Neutrophil (primary cell): ENCODE data around the gene CACHD1.
"Not testable (repeated sequence)": the region's sequence is repeated elsewhere in the genome, so short reads cannot be mapped to it uniquely, and the experiment has no call there.

ENCODE experiments used
- H3K27ac ChIP-seq: fragments of 200-600 bp; sonication (generic); 2 replicates; pipeline ENCODE4 v1.5.1; 2016; ENCODE audit warnings: mild to moderate bottlenecking, moderate library complexity
- H3K27me3 ChIP-seq: fragments of 200-600 bp; sonication (generic); 2 replicates; pipeline ENCODE4 v1.6.0; 2016; ENCODE audit warnings: mild to moderate bottlenecking
- H3K36me3 ChIP-seq: fragments of 200-600 bp; sonication (generic); 2 replicates; pipeline ENCODE4 v1.5.1; 2017
- H3K4me1 ChIP-seq, 2 experiments: fragments of 200-600 bp in 1 of 2; sonication (generic) in 1 of 2; 1 replicate in 1 of 2; 2 replicates in 1 of 2; pipeline versions ENCODE4 v1.5.1 to v1.6.1; 2013 to 2016; ENCODE audit warnings: low read depth in 1 of 2, low read length in 1 of 2, mild to moderate bottlenecking in 1 of 2, moderate library complexity in 1 of 2; ENCODE audit not compliant: control insufficient read depth in 1 of 2, insufficient read depth in 1 of 2
- H3K4me3 ChIP-seq, 2 experiments: fragments of 200-600 bp in 1 of 2; sonication (generic) in 1 of 2; 1 replicate in 1 of 2; 2 replicates in 1 of 2; pipeline ENCODE4 v1.5.1; 2013 to 2016; ENCODE audit warnings: low read depth in 1 of 2, low read length in 1 of 2, mild to moderate bottlenecking in 1 of 2, moderate library complexity in 1 of 2
- H3K9me3 ChIP-seq: fragments of 200-600 bp; sonication (generic); 2 replicates; pipeline ENCODE4 v1.5.1; 2016
- TF ChIP-seq, protein P1 (sequence below): fragments of 200-600 bp; sonication (generic); IDR thresholded peaks from 2 replicates; pipeline ENCODE4 v1.5.1; 2016; ENCODE audit warnings: antibody characterized with exemption

CACHD1 gene

DNA sequence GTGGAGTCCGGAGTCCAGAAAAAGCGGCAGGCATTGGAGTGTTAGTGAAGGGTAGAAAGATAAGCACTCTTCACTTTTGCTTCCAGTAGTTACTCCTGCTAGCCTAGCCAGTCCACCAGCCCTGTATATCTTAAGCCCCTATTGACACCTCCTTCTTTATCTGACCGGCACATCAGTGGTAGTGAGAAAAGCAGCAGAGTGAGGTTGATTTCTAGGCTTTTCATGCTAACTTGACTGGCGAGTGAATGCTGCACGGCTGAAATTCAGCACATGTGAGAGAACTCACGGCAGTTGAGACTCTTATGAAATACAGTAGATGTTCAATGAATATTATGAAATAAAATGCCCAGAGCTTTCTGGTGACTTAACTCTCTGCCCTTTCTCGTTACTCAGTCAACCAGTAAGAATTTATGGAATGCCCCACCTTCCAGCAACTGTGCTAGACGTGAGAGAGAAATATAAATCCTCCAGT, 128.2 kb downstream of the CACHD1 start:
- no peaks in the 10 kb centered on the region for H3K9me3 ChIP-seq
- TF ChIP-seq, protein P1, sequence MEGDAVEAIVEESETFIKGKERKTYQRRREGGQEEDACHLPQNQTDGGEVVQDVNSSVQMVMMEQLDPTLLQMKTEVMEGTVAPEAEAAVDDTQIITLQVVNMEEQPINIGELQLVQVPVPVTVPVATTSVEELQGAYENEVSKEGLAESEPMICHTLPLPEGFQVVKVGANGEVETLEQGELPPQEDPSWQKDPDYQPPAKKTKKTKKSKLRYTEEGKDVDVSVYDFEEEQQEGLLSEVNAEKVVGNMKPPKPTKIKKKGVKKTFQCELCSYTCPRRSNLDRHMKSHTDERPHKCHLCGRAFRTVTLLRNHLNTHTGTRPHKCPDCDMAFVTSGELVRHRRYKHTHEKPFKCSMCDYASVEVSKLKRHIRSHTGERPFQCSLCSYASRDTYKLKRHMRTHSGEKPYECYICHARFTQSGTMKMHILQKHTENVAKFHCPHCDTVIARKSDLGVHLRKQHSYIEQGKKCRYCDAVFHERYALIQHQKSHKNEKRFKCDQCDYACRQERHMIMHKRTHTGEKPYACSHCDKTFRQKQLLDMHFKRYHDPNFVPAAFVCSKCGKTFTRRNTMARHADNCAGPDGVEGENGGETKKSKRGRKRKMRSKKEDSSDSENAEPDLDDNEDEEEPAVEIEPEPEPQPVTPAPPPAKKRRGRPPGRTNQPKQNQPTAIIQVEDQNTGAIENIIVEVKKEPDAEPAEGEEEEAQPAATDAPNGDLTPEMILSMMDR = no peak
- H3K36me3 ChIP-seq = no peaks in the 10 kb centered on the region
- H3K27ac ChIP-seq = no peak overlapping the region
- H3K27me3 ChIP-seq = no peaks in the 10 kb centered on the region
- H3K4me1 ChIP-seq = no peaks in the 10 kb centered on the region
- no peak overlapping the region for H3K4me3 ChIP-seq

DNA sequence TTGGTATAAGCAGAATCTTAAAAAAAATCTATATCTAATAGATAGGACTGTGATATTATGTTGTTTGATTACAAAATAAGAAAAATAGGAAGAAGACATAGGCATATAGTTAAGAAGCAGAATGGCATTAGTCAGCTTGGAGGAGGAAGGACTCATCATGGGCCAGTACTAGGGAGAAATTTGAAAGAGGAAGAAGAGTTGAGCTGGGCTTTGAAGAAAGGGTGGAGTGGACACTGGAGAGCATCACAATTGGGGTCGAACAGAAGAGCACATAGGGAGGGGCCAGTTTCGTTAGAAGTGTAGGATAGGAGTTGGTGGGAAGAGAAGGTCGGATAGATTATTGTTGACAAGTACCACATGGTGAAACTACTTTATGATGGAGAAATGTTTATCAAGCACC, 129.3 kb downstream of the CACHD1 start:
- H3K27me3 ChIP-seq = no peaks in the 10 kb centered on the region
- H3K4me1 ChIP-seq = no peaks in the 10 kb centered on the region
- TF ChIP-seq, protein P1 = no peak
- H3K4me3 ChIP-seq = no peak overlapping the region
- H3K36me3 ChIP-seq = no peaks in the 10 kb centered on the region
- no peak overlapping the region for H3K27ac ChIP-seq
- H3K9me3 ChIP-seq = no peaks in the 10 kb centered on the region

DNA sequence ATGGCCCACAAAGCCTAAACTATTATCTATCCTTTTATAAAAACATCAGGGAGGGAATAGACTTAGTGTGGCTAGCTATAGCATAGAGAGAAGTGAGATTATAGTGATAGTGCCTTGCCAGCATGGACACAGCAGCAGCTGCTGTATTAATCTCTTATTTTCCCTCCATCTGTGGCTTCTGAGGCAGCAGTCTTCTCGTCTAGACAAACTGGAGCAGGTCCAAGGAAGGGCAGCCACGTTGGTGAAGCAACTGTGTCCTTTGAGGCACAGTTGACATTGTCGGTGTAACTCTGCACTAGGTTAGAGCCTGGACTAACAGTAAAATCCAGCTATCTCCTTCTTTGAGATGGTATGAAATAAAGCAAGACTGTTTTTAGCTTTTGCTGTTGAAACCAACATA, 131.3 kb downstream of the CACHD1 start:
- no peaks in the 10 kb centered on the region for H3K4me1 ChIP-seq
- H3K36me3 ChIP-seq = no peaks in the 10 kb centered on the region
- H3K4me3 ChIP-seq = no peak overlapping the region
- H3K27me3 ChIP-seq = no peaks in the 10 kb centered on the region
- no peak overlapping the region for H3K27ac ChIP-seq
- TF ChIP-seq, protein P1 = no peak
- H3K9me3 ChIP-seq = no peaks in the 10 kb centered on the region

DNA sequence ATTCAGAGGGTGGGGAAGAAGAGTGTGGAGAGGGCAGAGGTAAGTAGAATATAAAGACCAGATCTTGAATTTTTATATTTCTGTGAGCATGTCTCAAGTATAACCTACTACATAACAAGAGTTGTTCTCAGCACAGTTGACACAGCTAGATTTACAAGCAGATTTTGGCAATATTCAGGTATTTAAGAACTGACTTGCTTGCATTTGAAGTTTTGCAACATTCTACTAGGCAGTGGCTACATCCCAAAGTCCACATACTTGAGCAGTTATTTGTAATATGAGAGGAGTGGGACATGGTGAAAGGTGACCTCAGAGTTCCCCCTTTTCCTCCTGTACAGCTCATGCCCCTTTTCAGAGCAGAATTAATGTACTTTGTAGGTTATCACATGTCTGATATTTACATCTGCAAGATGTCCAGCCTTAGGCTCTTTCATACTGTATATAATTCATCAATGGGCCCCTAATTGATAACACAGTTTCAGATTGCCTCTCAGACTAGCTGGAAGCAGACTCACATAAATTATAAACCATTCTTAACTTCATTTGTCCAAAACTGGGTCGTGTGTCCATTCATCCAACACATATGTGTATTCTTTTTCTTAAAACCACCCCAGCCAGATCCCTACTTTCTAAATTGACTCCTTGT, 138.2 kb downstream of the CACHD1 start:
- no peaks in the 10 kb centered on the region for H3K27me3 ChIP-seq
- no peak overlapping the region for H3K27ac ChIP-seq
- no peaks in the 10 kb centered on the region for H3K36me3 ChIP-seq
- H3K4me3 ChIP-seq = no peak overlapping the region
- H3K4me1 ChIP-seq = no peaks in the 10 kb centered on the region
- TF ChIP-seq, protein P1 = no peak
- no peaks in the 10 kb centered on the region for H3K9me3 ChIP-seq

DNA sequence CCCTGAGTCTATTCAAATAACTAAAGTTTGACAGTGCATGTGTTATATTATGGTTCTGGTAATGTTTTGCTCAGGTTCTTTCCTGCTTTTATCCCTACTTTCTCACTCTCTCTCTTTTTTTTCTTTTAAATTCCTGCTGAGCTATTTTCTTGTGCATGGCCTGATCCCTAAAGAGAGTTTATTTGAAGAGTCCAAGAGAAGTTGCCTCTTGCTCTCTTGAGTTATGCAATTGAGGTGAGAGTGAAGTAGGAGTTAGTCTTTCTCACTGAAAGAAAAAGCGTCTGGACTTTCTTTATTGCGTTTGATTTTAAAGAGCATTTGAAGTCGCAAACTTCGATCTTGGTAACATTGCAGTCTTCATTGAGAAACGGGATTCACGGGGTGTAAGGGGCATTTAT, 138.7 kb downstream of the CACHD1 start:
- Histone ChIP-seq H3K27me3 (no peaks in the 10 kb centered on the region), H3K4me3 (no peak overlapping the region), H3K4me1 (no peaks in the 10 kb centered on the region), H3K27ac (no peak overlapping the region), H3K36me3 (no peaks in the 10 kb centered on the region), H3K9me3 (no peaks in the 10 kb centered on the region)
- TF ChIP-seq, protein P1 = no peak

DNA sequence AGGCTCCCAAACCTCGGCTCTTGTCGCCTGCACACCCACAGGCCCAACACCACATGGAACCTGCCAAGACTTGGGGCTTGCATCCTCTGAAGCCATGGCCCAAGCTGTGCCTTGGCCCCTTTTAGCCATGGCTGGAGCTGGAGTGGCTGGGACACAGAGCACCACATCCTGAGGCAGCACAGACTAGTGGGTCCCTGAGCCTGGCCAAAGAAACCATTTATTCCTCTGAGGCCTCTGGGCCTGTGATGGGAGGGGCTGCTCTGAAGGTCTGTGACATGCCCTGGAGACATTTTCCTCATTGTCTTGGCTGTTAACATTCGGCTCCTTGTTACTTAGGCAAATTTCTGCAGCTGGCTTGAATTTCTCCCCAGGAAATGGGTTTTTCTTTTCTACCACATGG, 141.0 kb downstream of the CACHD1 start:
- H3K27me3 ChIP-seq, H3K4me1 ChIP-seq, H3K4me3 ChIP-seq, H3K9me3 ChIP-seq, H3K27ac ChIP-seq, H3K36me3 ChIP-seq: not testable (repeated sequence)
